Eye (tissue), 1 donor: ENCODE data around the gene SGMS2.
"Not testable (repeated sequence)": the region's sequence is repeated elsewhere in the genome, so short reads cannot be mapped to it uniquely, and the experiment has no call there.

Experiments
- DNase-seq: peaks from one replicate; pipeline ENCODE4 v3.0.0-alpha.2; 2015

Gene SGMS2

GRCh38 chr4:107870916-107871786 is 46.4 kb downstream of the SGMS2 start:
- no peak for DNase-seq

- DNase-seq, result no peak
Observed at GRCh38 chr4:107874024-107874423, 49.3 kb downstream of the SGMS2 start.

- DNase-seq, result no peak
Observed at GRCh38 chr4:107876099-107876498, 51.4 kb downstream of the SGMS2 start.

GRCh38 chr4:107877361-107877760 is 52.6 kb downstream of the SGMS2 start:
- DNase-seq, result no peak

- no peak for DNase-seq
Observed at GRCh38 chr4:107885865-107886264, 61.1 kb downstream of the SGMS2 start.

GRCh38 chr4:107888237-107888636 is 63.5 kb downstream of the SGMS2 start:
- no peak for DNase-seq

GRCh38 chr4:107890779-107891178 is 66.0 kb downstream of the SGMS2 start:
- no peak for DNase-seq

GRCh38 chr4:107891299-107891698 is 66.6 kb downstream of the SGMS2 start:
- no peak for DNase-seq

GRCh38 chr4:107893171-107894137 is 68.7 kb downstream of the SGMS2 start:
- no peak for DNase-seq

- DNase-seq, result no peak
Observed at GRCh38 chr4:107894138-107894603, 69.4 kb downstream of the SGMS2 start.

- DNase-seq, result peak; percentile 16
Observed at GRCh38 chr4:107896158-107896645, 71.5 kb downstream of the SGMS2 start.

GRCh38 chr4:107896646-107897045 is 71.9 kb downstream of the SGMS2 start:
- DNase-seq, result no peak

GRCh38 chr4:107897823-107898222 is 73.1 kb downstream of the SGMS2 start:
- DNase-seq, result no peak

- DNase-seq, result no peak
Observed at GRCh38 chr4:107900067-107900466, 75.3 kb downstream of the SGMS2 start.

GRCh38 chr4:107900508-107900907 is 75.8 kb downstream of the SGMS2 start:
- no peak for DNase-seq

GRCh38 chr4:107901213-107901934 is 76.6 kb downstream of the SGMS2 start:
- no peak for DNase-seq

GRCh38 chr4:107902715-107903114 is 78.0 kb downstream of the SGMS2 start:
- no peak for DNase-seq

GRCh38 chr4:107905082-107905481 is 80.3 kb downstream of the SGMS2 start:
- not testable (repeated sequence) for DNase-seq

- no peak for DNase-seq
Observed at GRCh38 chr4:107906458-107907100, 81.8 kb downstream of the SGMS2 start.

GRCh38 chr4:107908377-107908776 is 83.6 kb downstream of the SGMS2 start:
- DNase-seq, result no peak

- peak; percentile 88 for DNase-seq
Observed at GRCh38 chr4:107913283-107913899, 88.7 kb downstream of the SGMS2 start.

- no peak for DNase-seq
Observed at GRCh38 chr4:107915220-107915619, 90.5 kb downstream of the SGMS2 start.
